Stomach (tissue), 4 donors: ENCODE measurements around the gene GLRX5.

Experiments used
- CTCF ChIP-seq, 7 experiments: fragments of 450-650 bp in 4 of 7; fragments of 200-600 bp in 3 of 7; sonication (generic) in 3 of 7; IDR thresholded peaks; one replicate each; pipeline ENCODE4 v1.5.1; 2016 to 2019; ENCODE audit warnings: antibody characterized with exemption in 7 of 7, control low read depth in 2 of 7, mild to moderate bottlenecking in 1 of 7
- EP300 ChIP-seq: sonication (generic); formaldehyde crosslinking; IDR thresholded peaks from one replicate; pipeline ENCODE4 v1.6.1; 2017; ENCODE audit warnings: antibody characterized with exemption
- POLR2A ChIP-seq, 4 donors: fragments of 450-650 bp; IDR thresholded peaks; one replicate each; pipeline ENCODE4 v1.6.1; 2016; ENCODE audit warnings: antibody characterized with exemption in 4 of 4, control low read depth in 2 of 4, mild to moderate bottlenecking in 1 of 4, moderate library complexity in 1 of 4
- POLR2AphosphoS5 ChIP-seq, 3 donors: sonication (generic); formaldehyde crosslinking; IDR thresholded peaks; one replicate each; pipeline ENCODE4 v1.6.1; 2016; ENCODE audit warnings: antibody characterized with exemption in 3 of 3

GRCh38 chr14:95513291-95513690 lies 21.6 kb upstream of the GLRX5 start:
- TF ChIP-seq CTCF (IDR thresholded peaks at IDR 0.05) (no peak), POLR2AphosphoS5 (IDR thresholded peaks at IDR 0.05) (no peak), POLR2A (IDR thresholded peaks at IDR 0.05) (no peak), EP300 (no peak)
